ENCODE measurements around the gene CLDN16.
A peak's percentile ranks its signal among the peaks of the same experiment; 100 is the strongest.

Gene CLDN16

GRCh38 chr3:190442240-190442639, 54.3 kb downstream of the CLDN16 start:
- H3K4me1 ChIP-seq (ENCODE audit: control insufficient read depth, insufficient read depth, low read depth, low read length), result no peaks in the 10 kb centered on the region
- H3K4me3 ChIP-seq (ENCODE audit: insufficient read depth in 1 of 2, low read depth in 1 of 2, low read length in 2 of 2), result no peak overlapping the region
- H3K36me3 ChIP-seq (ENCODE audit: control insufficient read depth in 1 of 2, insufficient read depth in 2 of 2, low read depth in 1 of 2, low read length in 2 of 2), result no peaks in the 10 kb centered on the region
- H3K14ac ChIP-seq (ENCODE audit: low read length in 2 of 2), result no peak overlapping the region
- H2BK120ac ChIP-seq (ENCODE audit: low read depth, low read length), result no peak overlapping the region
- no peak overlapping the region for H3K23ac ChIP-seq (ENCODE audit: low read length in 2 of 2)
- no peak overlapping the region for H2AFZ ChIP-seq (ENCODE audit: low read depth, low read length)
- no peaks in the 10 kb centered on the region for H3K9me3 ChIP-seq (ENCODE audit: control insufficient read depth, low read length)
- H2BK12ac ChIP-seq (ENCODE audit: low read length in 2 of 2), result no peak overlapping the region
- H3K27me3 ChIP-seq (ENCODE audit: control insufficient read depth in 1 of 2, insufficient read depth in 1 of 2, low read length in 2 of 2), result no peaks in the 10 kb centered on the region
- no peak for DNase-seq
- no peak overlapping the region for H3K27ac ChIP-seq (ENCODE audit: low read length, poor library complexity, severe bottlenecking)
- H3K18ac ChIP-seq (ENCODE audit: low read depth in 1 of 2, low read length in 2 of 2), result no peak overlapping the region
- 80% methylated on average over 1 of the region's 1 CpG for WGBS
- H3K9ac ChIP-seq (ENCODE audit: low read length), result no peak overlapping the region
- no peak overlapping the region for H4K8ac ChIP-seq (ENCODE audit: low read length)
- no peak overlapping the region for H2BK15ac ChIP-seq (ENCODE audit: low read depth, poor library complexity, severe bottlenecking)
- no peaks in the 10 kb centered on the region for H3K79me1 ChIP-seq (replicated peaks; ENCODE audit: low read length, poor library complexity, severe bottlenecking)
- H2AK5ac ChIP-seq (ENCODE audit: low read length, severe bottlenecking), result no peak overlapping the region
- no peak overlapping the region for H2BK5ac ChIP-seq (ENCODE audit: low read depth, low read length, poor library complexity, severe bottlenecking)
- H3K4me2 ChIP-seq (ENCODE audit: low read length, poor library complexity, severe bottlenecking), result no peak overlapping the region
- H3K4ac ChIP-seq (ENCODE audit: low read depth in 1 of 2, low read length in 2 of 2), result no peak overlapping the region
- H4K91ac ChIP-seq (ENCODE audit: low read length), result no peak overlapping the region

DNA sequence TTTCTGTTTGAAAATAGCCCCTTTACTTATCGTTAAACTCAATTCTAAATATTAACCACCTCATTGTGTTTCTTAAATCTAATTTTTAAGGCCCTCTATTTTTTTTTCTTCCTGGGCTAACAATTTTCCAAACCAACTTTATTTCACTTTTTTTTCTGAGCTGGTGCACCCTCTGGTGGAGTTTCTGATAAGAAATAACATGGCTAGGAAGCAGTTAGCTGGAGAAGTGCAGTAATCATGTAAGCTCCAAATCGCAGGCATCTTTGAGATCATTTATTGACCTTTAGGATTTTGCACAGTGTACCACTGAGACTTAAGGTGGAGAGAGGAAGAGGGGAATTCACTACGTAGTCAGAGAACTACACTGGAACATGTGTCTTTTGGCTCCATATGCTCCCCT, 55.3 kb downstream of the CLDN16 start:
- Histone ChIP-seq H3K27ac (ENCODE audit: low read length, poor library complexity, severe bottlenecking) (no peak overlapping the region), H3K27me3 (ENCODE audit: control insufficient read depth in 1 of 2, insufficient read depth in 1 of 2, low read length in 2 of 2) (no peaks in the 10 kb centered on the region), H4K8ac (ENCODE audit: low read length) (no peak overlapping the region), H3K79me1 (replicated peaks; ENCODE audit: low read length, poor library complexity, severe bottlenecking) (no peaks in the 10 kb centered on the region), H3K4me1 (ENCODE audit: control insufficient read depth, insufficient read depth, low read depth, low read length) (no peaks in the 10 kb centered on the region), H2AK5ac (ENCODE audit: low read length, severe bottlenecking) (no peak overlapping the region), H3K9ac (ENCODE audit: low read length) (peak overlapping the region; percentile 34), H3K4me2 (ENCODE audit: low read length, poor library complexity, severe bottlenecking) (no peak overlapping the region), H2AFZ (ENCODE audit: low read depth, low read length) (no peak overlapping the region), H3K4ac (ENCODE audit: low read depth in 1 of 2, low read length in 2 of 2) (no peak overlapping the region), H3K23ac (ENCODE audit: low read length in 2 of 2) (no peak overlapping the region), H2BK120ac (ENCODE audit: low read depth, low read length) (no peak overlapping the region), H4K91ac (ENCODE audit: low read length) (no peak overlapping the region), H3K36me3 (ENCODE audit: control insufficient read depth in 1 of 2, insufficient read depth in 2 of 2, low read depth in 1 of 2, low read length in 2 of 2) (no peaks in the 10 kb centered on the region), H3K9me3 (ENCODE audit: control insufficient read depth, low read length) (no peaks in the 10 kb centered on the region), H3K4me3 (ENCODE audit: insufficient read depth in 1 of 2, low read depth in 1 of 2, low read length in 2 of 2) (no peak overlapping the region), H3K18ac (ENCODE audit: low read depth in 1 of 2, low read length in 2 of 2) (no peak overlapping the region), H3K14ac (ENCODE audit: low read length in 2 of 2) (no peak overlapping the region), H2BK15ac (ENCODE audit: low read depth, poor library complexity, severe bottlenecking) (no peak overlapping the region), H2BK5ac (ENCODE audit: low read depth, low read length, poor library complexity, severe bottlenecking) (no peak overlapping the region), H2BK12ac (ENCODE audit: low read length in 2 of 2) (no peak overlapping the region)
- DNase-seq, result peak; percentile 51
- WGBS, result 86% methylated on average over 2 of the region's 3 CpGs

DNA sequence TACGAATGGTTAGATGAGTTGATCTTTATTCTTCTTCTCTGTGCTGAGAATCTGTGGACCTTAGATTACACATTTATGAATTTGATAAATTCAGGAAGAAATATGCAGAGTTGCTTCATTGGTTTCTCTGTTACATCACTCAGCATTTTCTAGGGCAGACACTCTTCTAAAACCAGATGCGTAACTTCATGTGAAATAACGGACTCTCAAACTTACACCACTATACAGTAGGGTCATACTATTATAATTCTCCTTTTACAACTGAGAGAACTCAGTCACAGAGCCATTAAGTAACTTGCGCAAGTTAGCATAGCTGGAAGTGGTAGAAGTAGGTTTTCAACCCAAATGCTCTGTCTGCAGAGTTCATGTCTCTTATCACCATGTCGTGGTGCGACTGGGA, 56.0 kb downstream of the CLDN16 start:
- Histone ChIP-seq H3K79me1 (replicated peaks; ENCODE audit: low read length, poor library complexity, severe bottlenecking) (no peaks in the 10 kb centered on the region), H2BK12ac (ENCODE audit: low read length in 2 of 2) (no peak overlapping the region), H3K4me3 (ENCODE audit: insufficient read depth in 1 of 2, low read depth in 1 of 2, low read length in 2 of 2) (no peak overlapping the region), H3K23ac (ENCODE audit: low read length in 2 of 2) (no peak overlapping the region), H3K27me3 (ENCODE audit: control insufficient read depth in 1 of 2, insufficient read depth in 1 of 2, low read length in 2 of 2) (no peaks in the 10 kb centered on the region), H2BK120ac (ENCODE audit: low read depth, low read length) (no peak overlapping the region), H2BK15ac (ENCODE audit: low read depth, poor library complexity, severe bottlenecking) (no peak overlapping the region), H2AFZ (ENCODE audit: low read depth, low read length) (no peak overlapping the region), H3K4me1 (ENCODE audit: control insufficient read depth, insufficient read depth, low read depth, low read length) (no peaks in the 10 kb centered on the region), H3K18ac (ENCODE audit: low read depth in 1 of 2, low read length in 2 of 2) (no peak overlapping the region), H4K91ac (ENCODE audit: low read length) (no peak overlapping the region), H3K14ac (ENCODE audit: low read length in 2 of 2) (no peak overlapping the region), H3K4ac (ENCODE audit: low read depth in 1 of 2, low read length in 2 of 2) (no peak overlapping the region), H3K4me2 (ENCODE audit: low read length, poor library complexity, severe bottlenecking) (no peak overlapping the region), H3K9me3 (ENCODE audit: control insufficient read depth, low read length) (no peaks in the 10 kb centered on the region), H3K36me3 (ENCODE audit: control insufficient read depth in 1 of 2, insufficient read depth in 2 of 2, low read depth in 1 of 2, low read length in 2 of 2) (no peaks in the 10 kb centered on the region), H3K9ac (ENCODE audit: low read length) (no peak overlapping the region), H3K27ac (ENCODE audit: low read length, poor library complexity, severe bottlenecking) (no peak overlapping the region), H4K8ac (ENCODE audit: low read length) (no peak overlapping the region), H2AK5ac (ENCODE audit: low read length, severe bottlenecking) (no peak overlapping the region), H2BK5ac (ENCODE audit: low read depth, low read length, poor library complexity, severe bottlenecking) (no peak overlapping the region)
- no peak for DNase-seq
- WGBS, result 86% methylated on average over 6 of the region's 6 CpGs

DNA sequence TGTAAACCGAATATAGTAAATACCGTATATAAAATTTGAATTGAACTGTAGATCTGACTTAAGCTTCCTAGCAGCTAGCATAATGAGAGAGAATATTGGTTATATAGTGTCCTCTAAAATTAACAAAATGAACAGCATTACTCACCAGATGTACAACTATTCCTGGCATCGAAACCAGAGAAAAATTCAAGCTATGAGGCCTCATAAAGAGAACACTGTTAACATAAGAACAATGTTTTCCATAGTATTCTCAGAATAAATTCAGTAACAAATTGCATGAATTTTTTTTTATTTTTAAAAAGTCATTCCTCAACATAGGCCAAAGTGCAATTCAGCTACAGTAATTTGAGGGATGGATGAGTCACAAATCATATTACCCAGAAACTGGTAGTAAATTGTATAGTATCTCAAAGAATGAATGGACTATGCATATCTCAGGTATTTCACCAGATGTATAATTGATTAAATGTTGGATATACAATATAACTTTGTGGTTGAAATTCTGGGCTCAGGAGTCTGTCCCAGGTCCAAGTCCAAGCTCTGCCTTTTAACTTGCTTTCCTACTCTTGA, 56.7 kb downstream of the CLDN16 start:
- DNase-seq, result no peak
- Histone ChIP-seq H3K18ac (ENCODE audit: low read depth in 1 of 2, low read length in 2 of 2) (no peak overlapping the region), H2BK5ac (ENCODE audit: low read depth, low read length, poor library complexity, severe bottlenecking) (no peak overlapping the region), H3K27me3 (ENCODE audit: control insufficient read depth in 1 of 2, insufficient read depth in 1 of 2, low read length in 2 of 2) (no peaks in the 10 kb centered on the region), H3K9me3 (ENCODE audit: control insufficient read depth, low read length) (no peaks in the 10 kb centered on the region), H3K4ac (ENCODE audit: low read depth in 1 of 2, low read length in 2 of 2) (no peak overlapping the region), H3K27ac (ENCODE audit: low read length, poor library complexity, severe bottlenecking) (no peak overlapping the region), H2AK5ac (ENCODE audit: low read length, severe bottlenecking) (no peak overlapping the region), H3K4me1 (ENCODE audit: control insufficient read depth, insufficient read depth, low read depth, low read length) (no peaks in the 10 kb centered on the region), H2BK15ac (ENCODE audit: low read depth, poor library complexity, severe bottlenecking) (no peak overlapping the region), H2BK120ac (ENCODE audit: low read depth, low read length) (no peak overlapping the region), H3K23ac (ENCODE audit: low read length in 2 of 2) (no peak overlapping the region), H3K4me3 (ENCODE audit: insufficient read depth in 1 of 2, low read depth in 1 of 2, low read length in 2 of 2) (no peak overlapping the region), H3K4me2 (ENCODE audit: low read length, poor library complexity, severe bottlenecking) (no peak overlapping the region), H2BK12ac (ENCODE audit: low read length in 2 of 2) (no peak overlapping the region), H3K36me3 (ENCODE audit: control insufficient read depth in 1 of 2, insufficient read depth in 2 of 2, low read depth in 1 of 2, low read length in 2 of 2) (no peaks in the 10 kb centered on the region), H4K91ac (ENCODE audit: low read length) (no peak overlapping the region), H2AFZ (ENCODE audit: low read depth, low read length) (no peak overlapping the region), H3K79me1 (replicated peaks; ENCODE audit: low read length, poor library complexity, severe bottlenecking) (no peaks in the 10 kb centered on the region), H4K8ac (ENCODE audit: low read length) (no peak overlapping the region), H3K14ac (ENCODE audit: low read length in 2 of 2) (no peak overlapping the region), H3K9ac (ENCODE audit: low read length) (no peak overlapping the region)
- WGBS, result 94% methylated on average over 2 of the region's 3 CpGs
